GM12872 (cell line): ENCODE results near the gene NEDD4.
A peak's percentile ranks its signal among the peaks of the same experiment; 100 is the strongest.

Experiments
- CTCF ChIP-seq: IDR thresholded peaks from 3 replicates; pipeline ENCODE4 v1.5.1; 2011; ENCODE audit warnings: low read depth, mild to moderate bottlenecking, low read length, moderate library complexity; ENCODE audit not compliant: insufficient read depth

The NEDD4 gene

GRCh38 chr15:55909036-55909811 is 84.2 kb downstream of the NEDD4 start:
- TF ChIP-seq CTCF: no peak

- TF ChIP-seq CTCF: no peak
Observed at GRCh38 chr15:55907797-55908196, 85.6 kb downstream of the NEDD4 start.

- no peak for TF ChIP-seq CTCF
Observed at GRCh38 chr15:55902981-55903380, 90.4 kb downstream of the NEDD4 start.

GRCh38 chr15:55900019-55900418 is 93.4 kb downstream of the NEDD4 start:
- no peak for TF ChIP-seq CTCF

GRCh38 chr15:55899537-55899936 is 93.9 kb downstream of the NEDD4 start:
- TF ChIP-seq CTCF: no peak

GRCh38 chr15:55897560-55898336 is 95.7 kb downstream of the NEDD4 start:
- peak; percentile 86 for TF ChIP-seq CTCF

GRCh38 chr15:55894399-55894965 is 98.9 kb downstream of the NEDD4 start:
- TF ChIP-seq CTCF: no peak
